SK-N-SH (cell line): Measurements from ENCODE around the gene SPOCK1. TPM values are rescaled to one million over a fixed set of nuclear protein-coding genes. Genes with fewer than 3 reads are reported as not detected.

ENCODE experiments used
- CTCF ChIA-PET: fragments of 300-600, 350-600 bp; formaldehyde crosslinking; extraction: SDS; loops from one replicate; lab custom pipeline; 2021; lab: Yijun Ruan, JAX
- POLR2A ChIA-PET: fragments of 350-600 bp; sonication (Branson Sonifier 250); formaldehyde crosslinking; extraction: SDS; loops from one replicate; lab custom pipeline; 2020; ENCODE audit warnings: antibody characterized with exemption, inconsistent platforms; lab: Yijun Ruan, JAX
- DNase-seq: peaks from one replicate; pipeline ENCODE4 v3.0.0; 2012
- H2AFZ ChIP-seq: fragments of 200-600 bp; sonication (generic); 2 replicates; pipeline ENCODE4 v1.8.1; 2016; ENCODE audit warnings: antibody characterized with exemption, mild to moderate bottlenecking, low read depth
- H3F3A ChIP-seq: fragments of 200-600 bp; sonication (generic); replicated peaks from 2 replicates; pipeline ENCODE3; 2016; ENCODE audit warnings: antibody characterized with exemption, mild to moderate bottlenecking; ENCODE audit not compliant: insufficient read depth
- H3K27ac ChIP-seq, 2 experiments: fragments of 200-500 bp in 1 of 2; fragments of 200-600 bp in 1 of 2; sonication (Bioruptor generic) in 1 of 2; sonication (generic), shearing (Covaris generic) in 1 of 2; 2 replicates each; pipeline versions ENCODE4 v1.5.1 to v1.6.1; 2014 to 2016; ENCODE audit warnings: low read depth in 2 of 2, inconsistent platforms in 1 of 2, low read length in 1 of 2, mild to moderate bottlenecking in 1 of 2, mixed read lengths in 1 of 2
- H3K27me3 ChIP-seq: fragments of 200-600 bp; sonication (generic), shearing (Covaris generic); 2 replicates; pipeline ENCODE4 v1.6.1; 2016; ENCODE audit warnings: mixed run types; ENCODE audit not compliant: insufficient read depth
- H3K36me3 ChIP-seq, 2 experiments: fragments of 200-500 bp in 1 of 2; fragments of 200-600 bp in 1 of 2; sonication (Bioruptor generic) in 1 of 2; sonication (generic) in 1 of 2; replicated peaks in 1 of 2; 2 replicates each; pipeline versions ENCODE3 to v1.5.1; 2014 to 2016; ENCODE audit warnings: low read length in 1 of 2, mild to moderate bottlenecking in 1 of 2; ENCODE audit not compliant: insufficient read depth in 2 of 2, control insufficient read depth in 1 of 2
- H3K4me1 ChIP-seq, 2 experiments: fragments of 200-500 bp in 1 of 2; fragments of 200-600 bp in 1 of 2; sonication (Bioruptor generic) in 1 of 2; sonication (generic), shearing (Covaris generic) in 1 of 2; 2 replicates each; pipeline versions ENCODE4 v1.5.1 to v1.6.1; 2014 to 2016; ENCODE audit warnings: low read depth in 1 of 2, low read length in 1 of 2, mixed run types in 1 of 2; ENCODE audit not compliant: insufficient read depth in 2 of 2, control insufficient read depth in 1 of 2
- H3K4me2 ChIP-seq: fragments of 200-600 bp; sonication (generic), shearing (Covaris generic); 2 replicates; pipeline ENCODE4 v1.6.1; 2017; ENCODE audit warnings: mixed run types
- H3K4me3 ChIP-seq, 2 experiments: fragments of 200-500 bp in 1 of 2; fragments of 200-600 bp in 1 of 2; sonication (Bioruptor generic) in 1 of 2; sonication (generic), shearing (Covaris generic) in 1 of 2; 2 replicates each; pipeline versions ENCODE4 v1.5.1 to v1.8.1; 2014 to 2016; ENCODE audit warnings: low read depth in 2 of 2, inconsistent platforms in 1 of 2, low read length in 1 of 2, mild to moderate bottlenecking in 1 of 2, mixed read lengths in 1 of 2, moderate library complexity in 1 of 2
- H3K79me2 ChIP-seq: fragments of 200-600 bp; sonication (generic); 2 replicates; pipeline ENCODE4 v1.8.1; 2017; ENCODE audit warnings: mild to moderate bottlenecking; ENCODE audit not compliant: insufficient read depth
- H3K9ac ChIP-seq: fragments of 200-600 bp; sonication (generic); 2 replicates; pipeline ENCODE4 v1.6.1; 2017; ENCODE audit warnings: mixed run types
- H3K9me2 ChIP-seq: fragments of 200-600 bp; sonication (generic); 2 replicates; pipeline ENCODE4 v1.6.1; 2017; ENCODE audit warnings: mixed run types
- H3K9me3 ChIP-seq: fragments of 200-600 bp; sonication (generic); 2 replicates; pipeline ENCODE4 v1.6.1; 2017; ENCODE audit warnings: mixed run types, mild to moderate bottlenecking, moderate library complexity
- H4K20me1 ChIP-seq: fragments of 200-600 bp; sonication (generic); 2 replicates; pipeline ENCODE4 v1.6.1; 2017; ENCODE audit warnings: mild to moderate bottlenecking, mixed run types; ENCODE audit not compliant: insufficient read depth
- EP300 ChIP-seq, 2 experiments: IDR thresholded peaks; 2 replicates each; pipeline versions ENCODE4 v1.4.0 to v1.6.1; 2012; ENCODE audit warnings: borderline replicate concordance in 1 of 2, low read depth in 1 of 2, low read length in 1 of 2
- EZH2phosphoT487 ChIP-seq: fragments of 200-600 bp; sonication (generic); IDR thresholded peaks from 2 replicates; pipeline ENCODE4 v1.6.1; 2017; ENCODE audit warnings: low read depth, mixed run types, mild to moderate bottlenecking, antibody characterized with exemption, moderate library complexity, borderline replicate concordance
- FOXM1 ChIP-seq: IDR thresholded peaks from 2 replicates; pipeline ENCODE4 v1.4.0; 2012; ENCODE audit warnings: low read depth, mild to moderate bottlenecking
- GABPA ChIP-seq: IDR thresholded peaks from 2 replicates; pipeline ENCODE4 v1.4.0; 2012; ENCODE audit warnings: low read depth, mild to moderate bottlenecking
- JUND ChIP-seq: IDR thresholded peaks from 2 replicates; pipeline ENCODE4 v1.4.0; 2012
- MAX ChIP-seq: IDR thresholded peaks from 2 replicates; pipeline ENCODE4 v1.4.0; 2012; ENCODE audit warnings: low read depth
- NRF1 ChIP-seq: IDR thresholded peaks from 2 replicates; pipeline ENCODE4 v1.6.1; 2012; ENCODE audit warnings: low read depth, mild to moderate bottlenecking, low read length
- REST ChIP-seq: IDR thresholded peaks from 2 replicates; pipeline ENCODE4 v1.6.1; 2012; ENCODE audit warnings: mild to moderate bottlenecking, low read depth, low read length, moderate library complexity
- RFX5 ChIP-seq: IDR thresholded peaks from 2 replicates; pipeline ENCODE4 v1.6.1; 2012; ENCODE audit warnings: mild to moderate bottlenecking, improper control_type of control experiment, low read length
- SMC3 ChIP-seq: IDR thresholded peaks from 2 replicates; pipeline ENCODE4 v1.6.1; 2012; ENCODE audit warnings: low read depth, low read length, improper control_type of control experiment
- TAF1 ChIP-seq: IDR thresholded peaks from 2 replicates; pipeline ENCODE4 v1.6.1; 2012; ENCODE audit warnings: low read depth, mild to moderate bottlenecking, low read length, moderate library complexity, borderline replicate concordance
- TEAD4 ChIP-seq: IDR thresholded peaks from 2 replicates; pipeline ENCODE4 v1.4.0; 2012; ENCODE audit warnings: mild to moderate bottlenecking, borderline replicate concordance; ENCODE audit not compliant: insufficient read depth
- USF1 ChIP-seq: IDR thresholded peaks from 2 replicates; pipeline ENCODE4 v1.4.0; 2012; ENCODE audit warnings: low read depth, borderline replicate concordance
- USF2 ChIP-seq: fragments of 150-350 bp; IDR thresholded peaks from 2 replicates; pipeline ENCODE4 v1.6.1; 2017; ENCODE audit warnings: antibody characterized with exemption, low read length, low read depth, borderline replicate concordance
- WGBS: methylation state at CpG from one replicate; pipeline ENCODE4 v1.1.6; 2017; ENCODE audit warnings: low lambda C conversion rate; 5-methylcytosine and 5-hydroxymethylcytosine counted together
- polyA plus RNA-seq, 3 experiments: library from polyadenylated mRNA; depleted of rRNA; stranded (reverse); fragments of >200 nt; gene quantifications; 2 replicates each; pipeline ENCODE4 v1.2.3, GENCODE V29; 2012

Gene SPOCK1
- polyA plus RNA-seq, 1 of the 3 experiments (the other 2 are of a cell fraction): 11.3 TPM

- no peaks in the 10 kb centered on the region for H3K9me2 ChIP-seq
- H4K20me1 ChIP-seq: no peaks in the 10 kb centered on the region
- POLR2A ChIA-PET: interaction anchor here (0.6 kb wide), 1 partner anchor 64 kb away, joined by 3 read pairs; no protein-coding TSS in a partner anchor
- no peak for DNase-seq
- H3K36me3 ChIP-seq: no peaks in the 10 kb centered on the region
- H3K27ac ChIP-seq: peak overlapping the region in 1 of 2 experiments; percentile 34; a peak in 1 of 4 replicates
- H3K9me3 ChIP-seq: no peaks in the 10 kb centered on the region
- CTCF ChIA-PET: interaction anchor here (0.7 kb wide), 1 partner anchor 1766 kb away, joined by 3 read pairs; no protein-coding TSS in a partner anchor
- no peak overlapping the region for H2AFZ ChIP-seq
- TF ChIP-seq TAF1 (no peak), FOXM1 (no peak), NRF1 (no peak), EP300 (IDR thresholded peaks at IDR 0.05; ENCODE audit: borderline replicate concordance in 1 of 2, low read depth in 1 of 2, low read length in 1 of 2) (no peak), GABPA (no peak), EZH2phosphoT487 (no peak), REST (no peak), RFX5 (no peak), JUND (no peak), TEAD4 (no peak), MAX (no peak), SMC3 (no peak), USF1 (no peak), USF2 (no peak)
- H3K4me2 ChIP-seq: peak overlapping the region; percentile 42; the same call in 1 of the 2 replicates
- 33% methylated on average over 3 of the region's 3 CpGs for WGBS
- peaks cover 7 to 19% of the 10 kb centered on the region in 2 experiments; a peak in 2 of 4 replicates for H3K4me1 ChIP-seq
- no peak overlapping the region for H3K4me3 ChIP-seq
- no peaks in the 10 kb centered on the region for H3K27me3 ChIP-seq
- peaks cover 8% of the 10 kb centered on the region; the same call in 1 of the 2 replicates for H3K79me2 ChIP-seq
- no peak overlapping the region for H3K9ac ChIP-seq
- H3F3A ChIP-seq: peaks cover 6% of the 10 kb centered on the region
These were observed 306.8 kb downstream of the SPOCK1 start for GRCh38 chr5:137192293-137192743.
